ENCODE data around the gene LINS1.

- TF ChIP-seq CTCF (conservative IDR thresholded peaks at IDR 0.05; ENCODE audit: low read depth in 2 of 2), result no peak
- TF ChIP-seq EZH2 (IDR thresholded peaks at IDR 0.05; ENCODE audit: low read depth, unreplicated experiment), result no peak
- no peak for TF ChIP-seq EZH2phosphoT487 (IDR thresholded peaks at IDR 0.05; ENCODE audit: unreplicated experiment)
- TF ChIP-seq REST (IDR thresholded peaks at IDR 0.05; ENCODE audit: unreplicated experiment), result no peak
- TF ChIP-seq POLR2AphosphoS5 (IDR thresholded peaks at IDR 0.05; ENCODE audit: low read depth), result no peak
- no peak for TF ChIP-seq ETS1 (IDR thresholded peaks at IDR 0.05)
- no peak for TF ChIP-seq STAT1 (IDR thresholded peaks at IDR 0.05; ENCODE audit: unreplicated experiment)
Measured at GRCh38 chr15:100520132-100520921, 81.7 kb downstream of the LINS1 start.
